ENCODE results near the gene SLC7A6OS. TPM values are rescaled to one million over a fixed set of nuclear protein-coding genes. Genes with fewer than 3 reads are reported as not detected.

Gene SLC7A6OS
- total RNA-seq, 3 donors from 2014 or later: 16.4 to 18.6 (median 16.5) TPM

- Histone ChIP-seq H3K9me3 (no peaks in the 10 kb centered on the region), H3K36me3 (peaks cover 7% of the 10 kb centered on the region), H3K27ac (no peak overlapping the region), H3K4me1 (no peaks in the 10 kb centered on the region), H3K27me3 (no peaks in the 10 kb centered on the region), H3K4me3 (no peak overlapping the region)
- intact Hi-C loops (cut with DNase I; ENCODE audit: low total_unique reads): no loop called here
- no peak for DNase-seq (ENCODE audit: low spot score in 2 of 2)
- no peak for TF ChIP-seq POLR2AphosphoS5 (IDR thresholded peaks at IDR 0.05)
- TF ChIP-seq POLR2A (IDR thresholded peaks at IDR 0.05): no peak
These were observed 38.1 kb upstream of the SLC7A6OS start for GRCh38 chr16:68348639-68349445.

GRCh38 chr16:68347605-68348004 lies 36.9 kb upstream of the SLC7A6OS start:
- Histone ChIP-seq H3K9me3 (no peaks in the 10 kb centered on the region), H3K4me1 (no peaks in the 10 kb centered on the region), H3K27ac (no peak overlapping the region), H3K4me3 (no peak overlapping the region), H3K36me3 (peaks cover 7% of the 10 kb centered on the region), H3K27me3 (no peaks in the 10 kb centered on the region)
- no peak for DNase-seq (ENCODE audit: low spot score in 2 of 2)
- TF ChIP-seq CTCF (IDR thresholded peaks at IDR 0.05) (no peak), POLR2AphosphoS5 (IDR thresholded peaks at IDR 0.05) (no peak), POLR2A (IDR thresholded peaks at IDR 0.05) (no peak)
- intact Hi-C loops (cut with DNase I; ENCODE audit: low total_unique reads): no loop called here

GRCh38 chr16:68346892-68347480 lies 36.2 kb upstream of the SLC7A6OS start:
- TF ChIP-seq POLR2AphosphoS5 (IDR thresholded peaks at IDR 0.05) (no peak), POLR2A (IDR thresholded peaks at IDR 0.05) (no peak), CTCF (IDR thresholded peaks at IDR 0.05) (no peak)
- intact Hi-C loops (cut with DNase I; ENCODE audit: low total_unique reads): no loop called here
- H3K27me3 ChIP-seq: no peaks in the 10 kb centered on the region
- H3K36me3 ChIP-seq: peaks cover 7% of the 10 kb centered on the region
- H3K9me3 ChIP-seq: no peaks in the 10 kb centered on the region
- H3K4me1 ChIP-seq: no peaks in the 10 kb centered on the region
- DNase-seq (ENCODE audit: low spot score in 2 of 2): no peak
- no peak overlapping the region for H3K27ac ChIP-seq
- H3K4me3 ChIP-seq: no peak overlapping the region

DNA sequence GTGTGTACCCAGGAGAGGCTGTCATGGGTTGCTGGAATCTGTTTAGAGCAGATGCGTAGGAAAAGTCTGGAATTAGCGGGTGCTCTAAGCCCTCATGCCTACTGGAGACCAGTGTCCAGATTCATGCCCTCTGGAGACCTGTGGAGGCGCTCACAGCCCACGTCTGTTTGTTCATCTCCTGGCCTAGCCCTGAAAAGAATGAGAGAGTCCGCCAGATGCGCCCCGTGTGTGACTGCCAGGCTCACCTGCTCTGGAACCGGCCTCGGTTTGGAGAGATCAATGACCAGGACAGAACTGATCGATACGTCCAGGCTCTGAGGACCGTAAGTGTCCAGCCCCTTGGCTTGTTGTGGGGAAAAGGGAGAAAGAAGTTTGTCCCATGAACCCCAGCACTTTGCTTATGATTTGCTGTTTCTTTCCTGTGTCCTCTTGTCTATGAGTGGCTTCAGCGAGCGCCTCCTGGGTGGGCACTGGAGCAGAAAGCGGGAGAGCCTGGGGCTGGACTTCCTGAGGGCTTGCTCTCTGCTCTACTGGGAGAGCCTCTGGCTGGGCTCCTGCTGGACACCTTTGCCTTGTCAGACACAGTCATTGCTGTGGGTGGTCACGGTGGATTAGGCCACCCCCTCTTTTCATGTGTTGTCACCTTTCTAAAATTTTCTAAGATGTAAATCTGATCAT lies 35.4 kb upstream of the SLC7A6OS start:
- H3K9me3 ChIP-seq: no peaks in the 10 kb centered on the region
- H3K27me3 ChIP-seq: no peaks in the 10 kb centered on the region
- no peak overlapping the region for H3K27ac ChIP-seq
- DNase-seq (ENCODE audit: low spot score in 2 of 2): no peak
- intact Hi-C loops (cut with DNase I; ENCODE audit: low total_unique reads): no loop called here
- TF ChIP-seq POLR2A (IDR thresholded peaks at IDR 0.05) (no peak), CTCF (IDR thresholded peaks at IDR 0.05) (no peak), POLR2AphosphoS5 (IDR thresholded peaks at IDR 0.05) (no peak)
- no peaks in the 10 kb centered on the region for H3K4me1 ChIP-seq
- no peak overlapping the region for H3K4me3 ChIP-seq
- H3K36me3 ChIP-seq: peaks cover 7% of the 10 kb centered on the region

DNA sequence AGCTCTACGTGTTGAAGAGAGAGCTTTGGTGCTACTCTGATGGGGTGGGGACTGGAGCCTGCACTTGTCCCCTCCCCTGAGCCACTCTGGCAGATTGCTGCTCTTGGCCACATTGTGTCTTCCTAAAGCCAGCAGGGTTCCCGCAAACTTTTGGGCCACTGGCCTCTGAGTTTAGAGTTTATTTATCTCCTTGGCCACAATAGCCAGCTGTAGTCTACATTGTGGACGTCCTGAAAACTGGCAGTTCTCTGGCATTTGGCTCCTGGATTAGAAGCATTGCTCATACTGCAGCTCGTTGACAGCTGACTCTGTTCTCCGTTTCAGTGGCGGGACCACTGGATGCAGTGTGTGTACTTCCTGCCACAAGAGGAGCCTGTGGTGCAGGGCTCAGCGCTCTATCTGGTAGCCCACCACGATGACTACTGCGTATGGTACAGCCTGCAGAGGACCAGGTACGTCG lies 34.6 kb upstream of the SLC7A6OS start:
- H3K4me3 ChIP-seq: no peak overlapping the region
- no peaks in the 10 kb centered on the region for H3K27me3 ChIP-seq
- H3K36me3 ChIP-seq: peaks cover 8% of the 10 kb centered on the region
- H3K27ac ChIP-seq: no peak overlapping the region
- no peak for DNase-seq (ENCODE audit: low spot score in 2 of 2)
- TF ChIP-seq POLR2AphosphoS5 (IDR thresholded peaks at IDR 0.05) (no peak), POLR2A (IDR thresholded peaks at IDR 0.05) (no peak), CTCF (IDR thresholded peaks at IDR 0.05) (no peak)
- intact Hi-C loops (cut with DNase I; ENCODE audit: low total_unique reads): no loop called here
- no peaks in the 10 kb centered on the region for H3K9me3 ChIP-seq
- no peaks in the 10 kb centered on the region for H3K4me1 ChIP-seq
